Neuron (in vitro differentiated cells): ENCODE data around the gene TENM4.

Source experiments
- H2AFZ ChIP-seq: one replicate; pipeline ENCODE4 v1.6.1; 2013; ENCODE audit warnings: low read depth, mild to moderate bottlenecking, inconsistent platforms, low read length, moderate library complexity
- H3K27me3 ChIP-seq: one replicate; pipeline ENCODE4 v1.6.1; 2013; ENCODE audit warnings: low read length; ENCODE audit not compliant: insufficient read depth
- H3K36me3 ChIP-seq: one replicate; pipeline ENCODE4 v1.6.1; 2013; ENCODE audit warnings: low read length; ENCODE audit not compliant: insufficient read depth
- H3K4me1 ChIP-seq: one replicate; pipeline ENCODE4 v1.6.1; 2013; ENCODE audit warnings: low read length; ENCODE audit not compliant: insufficient read depth
- H3K4me3 ChIP-seq: 2 replicates; pipeline ENCODE4 v1.5.1; 2013; ENCODE audit warnings: mild to moderate bottlenecking, low read length, moderate library complexity
- H3K9me3 ChIP-seq: one replicate; pipeline ENCODE4 v1.6.1; 2013; ENCODE audit warnings: low read length

TENM4 gene

DNA sequence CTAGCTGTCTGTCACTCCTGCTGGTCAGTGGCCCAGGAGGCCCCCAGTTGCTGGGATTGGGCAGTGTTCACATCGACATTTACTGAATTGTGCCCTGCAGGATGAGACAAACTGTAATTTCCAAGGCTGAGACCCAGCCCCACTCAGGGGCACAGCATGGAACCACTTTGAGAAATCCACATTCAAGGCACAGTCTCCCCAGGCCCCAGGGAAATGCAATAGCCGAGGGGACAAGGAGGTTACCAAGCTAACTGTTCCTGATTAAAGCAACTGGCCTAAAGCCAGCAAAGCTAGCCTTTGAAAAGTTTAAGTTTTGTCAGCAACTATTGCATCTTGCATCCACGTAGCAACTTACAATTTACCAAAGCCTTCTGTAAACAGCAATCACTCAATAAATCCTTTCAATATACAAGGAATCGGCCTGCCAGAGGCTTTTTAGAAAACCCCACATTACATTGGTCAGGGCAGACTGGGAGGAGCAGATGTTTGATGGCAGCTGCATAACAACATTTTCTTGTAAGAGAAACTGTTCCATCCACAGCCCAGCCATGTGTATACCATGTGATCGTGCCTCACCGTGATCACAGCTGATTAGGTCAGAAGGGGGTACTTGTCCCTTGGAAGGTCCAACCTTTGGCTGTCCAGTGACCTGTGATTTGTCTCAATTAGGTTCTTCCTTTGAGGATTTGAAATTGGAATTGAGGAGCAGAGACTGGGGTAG, 103.9 kb downstream of the TENM4 start:
- no peaks in the 10 kb centered on the region for H3K27me3 ChIP-seq
- H3K36me3 ChIP-seq, result peaks cover 2% of the 10 kb centered on the region
- no peaks in the 10 kb centered on the region for H3K9me3 ChIP-seq
- H3K4me1 ChIP-seq, result no peaks in the 10 kb centered on the region
- no peak overlapping the region for H2AFZ ChIP-seq
- no peak overlapping the region for H3K4me3 ChIP-seq

DNA sequence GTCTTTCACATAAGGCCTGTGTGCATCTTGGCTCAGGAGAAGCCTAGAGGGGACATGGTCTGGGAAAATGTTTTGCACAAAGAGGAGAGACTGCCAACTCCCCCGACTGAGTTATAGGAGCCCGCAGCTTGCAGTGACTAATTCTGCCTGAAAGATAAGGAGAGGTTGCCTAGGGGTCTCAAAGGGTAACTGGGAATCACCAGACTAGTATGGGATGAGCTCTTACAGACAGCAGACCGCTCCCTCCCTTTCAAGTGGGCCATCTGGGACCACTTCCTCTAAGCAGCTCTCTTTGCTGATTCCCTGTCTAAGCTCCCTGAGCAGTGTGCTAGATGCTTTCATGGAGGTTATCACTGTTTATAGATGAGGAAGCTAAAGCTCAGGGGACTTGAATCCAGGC, 105.1 kb downstream of the TENM4 start:
- H3K4me1 ChIP-seq, result no peaks in the 10 kb centered on the region
- H3K27me3 ChIP-seq, result no peaks in the 10 kb centered on the region
- H3K9me3 ChIP-seq, result no peaks in the 10 kb centered on the region
- H3K36me3 ChIP-seq, result peaks cover 2% of the 10 kb centered on the region
- no peak overlapping the region for H3K4me3 ChIP-seq
- no peak overlapping the region for H2AFZ ChIP-seq

DNA sequence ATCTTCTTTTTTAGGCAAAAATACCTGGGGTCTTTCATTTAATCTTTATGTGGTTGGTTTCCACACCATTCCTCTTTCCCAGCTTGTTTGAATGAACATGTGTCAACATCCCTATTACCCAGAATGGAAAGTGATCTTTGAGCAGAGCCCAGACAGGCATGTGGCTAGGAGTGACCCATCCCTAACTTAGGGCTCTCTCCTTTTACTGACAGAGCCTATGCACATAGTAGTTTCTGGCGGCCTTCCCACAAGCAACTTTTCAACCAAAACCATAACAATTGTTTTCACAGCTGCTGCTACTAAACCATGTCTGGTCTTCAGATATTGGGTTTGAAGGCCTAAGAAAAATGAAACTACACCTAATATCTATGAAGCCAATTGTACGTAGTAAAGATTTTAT, 107.5 kb downstream of the TENM4 start:
- no peaks in the 10 kb centered on the region for H3K4me1 ChIP-seq
- no peaks in the 10 kb centered on the region for H3K9me3 ChIP-seq

DNA sequence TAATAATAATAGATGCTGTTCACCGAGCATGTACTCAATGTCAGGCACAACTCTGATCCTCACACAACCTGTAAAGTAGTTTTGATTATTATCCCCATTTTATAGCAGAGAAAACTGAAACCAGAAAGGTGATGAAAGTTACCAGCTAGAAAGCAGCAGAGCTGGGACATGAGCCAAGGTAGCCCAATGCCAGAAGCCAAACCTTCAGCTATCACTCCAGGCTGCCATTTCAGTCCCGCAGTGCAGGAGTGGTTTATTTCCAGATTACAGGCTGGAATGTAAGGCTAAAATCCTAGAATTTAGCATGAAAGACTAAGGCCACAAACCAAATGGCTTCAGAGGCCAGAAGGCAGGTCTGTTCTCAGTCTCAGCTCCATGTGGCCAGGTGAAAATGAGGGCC, 108.8 kb downstream of the TENM4 start:
- Histone ChIP-seq H3K4me1 (no peaks in the 10 kb centered on the region), H3K4me3 (no peak overlapping the region), H3K36me3 (no peaks in the 10 kb centered on the region), H3K27me3 (no peaks in the 10 kb centered on the region), H3K9me3 (no peaks in the 10 kb centered on the region), H2AFZ (no peak overlapping the region)

More for the DNA sequence above, 107.5 kb downstream of the TENM4 start:
- Histone ChIP-seq H3K27me3 (no peaks in the 10 kb centered on the region), H3K4me3 (no peak overlapping the region), H3K36me3 (no peaks in the 10 kb centered on the region), H2AFZ (no peak overlapping the region)

DNA sequence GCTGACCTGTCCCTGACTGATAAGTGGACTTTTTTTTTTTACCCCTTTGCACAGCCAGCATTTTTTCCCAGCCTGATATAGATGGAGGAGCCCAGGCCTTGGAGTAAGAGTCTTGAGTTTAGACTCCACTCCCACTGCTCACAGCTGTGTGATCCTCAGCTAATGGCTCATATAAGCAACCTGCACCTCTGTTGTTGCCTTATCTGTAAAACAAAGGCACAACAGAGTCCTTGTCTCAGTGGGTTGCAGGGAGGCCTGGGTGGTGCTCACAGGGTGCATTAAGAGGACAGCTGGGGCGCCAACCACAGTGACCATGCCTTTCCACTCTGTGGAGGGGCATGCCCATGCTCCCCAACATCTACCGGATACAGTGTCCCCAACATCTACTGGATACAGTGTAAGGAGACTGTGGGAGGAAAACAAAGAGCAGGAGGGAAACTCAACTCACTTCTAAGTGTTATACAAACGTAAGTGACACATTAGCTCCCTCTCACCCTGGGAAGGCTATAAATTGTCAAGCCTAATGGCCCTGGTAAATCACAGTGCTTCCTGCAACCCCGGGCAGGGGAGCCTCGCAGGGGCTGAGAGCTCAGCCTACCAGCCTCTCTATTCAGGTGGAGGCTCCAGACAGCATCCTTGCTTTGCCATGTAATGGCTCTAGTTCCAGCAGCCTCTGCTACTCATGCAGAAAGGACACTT, 109.5 kb downstream of the TENM4 start:
- Histone ChIP-seq H2AFZ (no peak overlapping the region), H3K36me3 (no peaks in the 10 kb centered on the region), H3K4me3 (no peak overlapping the region), H3K9me3 (no peaks in the 10 kb centered on the region), H3K4me1 (no peaks in the 10 kb centered on the region), H3K27me3 (no peaks in the 10 kb centered on the region)

DNA sequence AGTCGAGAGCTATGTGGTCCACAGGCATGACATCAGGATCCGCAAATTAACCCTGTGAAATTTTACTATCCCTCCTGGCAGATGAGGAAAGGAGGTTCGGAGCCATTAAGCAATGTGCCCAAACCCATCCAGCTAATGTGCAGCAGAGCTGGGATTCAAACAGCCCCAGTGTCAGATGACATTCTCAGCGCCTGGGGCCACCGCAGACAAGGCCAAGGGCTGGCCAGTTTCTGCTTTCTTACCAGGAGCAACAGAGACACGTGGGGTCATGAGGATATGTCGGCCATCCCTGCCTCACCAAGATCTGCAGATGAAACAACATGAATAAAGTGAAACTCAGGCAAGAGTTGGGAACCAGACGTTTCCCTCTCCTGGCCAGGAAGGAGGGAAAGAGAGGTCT, 110.2 kb downstream of the TENM4 start:
- no peaks in the 10 kb centered on the region for H3K9me3 ChIP-seq
- H3K4me1 ChIP-seq, result no peaks in the 10 kb centered on the region
- no peak overlapping the region for H2AFZ ChIP-seq
- H3K27me3 ChIP-seq, result no peaks in the 10 kb centered on the region
- no peaks in the 10 kb centered on the region for H3K36me3 ChIP-seq
- no peak overlapping the region for H3K4me3 ChIP-seq

DNA sequence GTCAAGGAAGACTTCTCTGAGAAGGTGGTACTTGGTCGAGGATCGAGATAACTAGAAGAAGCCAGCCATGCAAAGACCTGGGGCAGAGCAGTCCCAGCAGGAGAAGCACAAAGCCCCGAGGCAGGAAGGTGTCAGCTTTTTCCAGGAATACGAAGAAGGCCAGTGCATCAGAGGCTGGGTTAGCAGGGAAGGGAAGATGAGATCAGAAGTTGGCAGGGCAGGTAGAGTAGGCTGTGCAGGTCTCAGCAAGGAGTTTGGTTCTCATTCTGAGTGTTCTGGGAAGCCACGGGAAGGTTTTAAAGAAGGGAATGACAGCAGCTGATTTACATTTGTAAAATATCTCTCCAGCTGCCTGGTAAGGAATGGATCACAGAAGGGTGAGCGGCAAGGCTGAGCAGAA, 111.3 kb downstream of the TENM4 start:
- Histone ChIP-seq H3K4me1 (no peaks in the 10 kb centered on the region), H2AFZ (no peak overlapping the region), H3K9me3 (no peaks in the 10 kb centered on the region), H3K4me3 (no peak overlapping the region), H3K36me3 (no peaks in the 10 kb centered on the region), H3K27me3 (no peaks in the 10 kb centered on the region)

DNA sequence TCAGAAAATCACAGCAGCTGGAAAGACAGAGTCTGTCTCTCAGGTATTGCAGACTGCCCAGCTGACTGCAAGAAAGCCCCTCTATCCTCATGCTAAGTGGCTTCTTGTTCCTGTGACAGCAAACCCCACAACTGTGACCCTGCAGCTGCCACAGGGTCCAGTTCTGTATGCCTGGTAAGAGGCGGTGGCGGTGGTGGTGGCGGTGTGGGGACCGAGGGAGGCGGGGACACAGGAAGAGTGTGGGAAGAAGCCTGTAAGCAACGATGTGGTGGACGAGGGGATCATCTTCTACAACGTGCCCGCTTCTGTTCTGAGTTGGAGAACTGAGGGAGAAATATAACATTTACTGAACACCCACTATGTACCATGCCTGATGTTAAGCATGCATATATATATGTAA, 112.4 kb downstream of the TENM4 start:
- Histone ChIP-seq H3K4me1 (no peaks in the 10 kb centered on the region), H2AFZ (no peak overlapping the region), H3K27me3 (no peaks in the 10 kb centered on the region), H3K4me3 (no peak overlapping the region), H3K9me3 (no peaks in the 10 kb centered on the region), H3K36me3 (no peaks in the 10 kb centered on the region)

DNA sequence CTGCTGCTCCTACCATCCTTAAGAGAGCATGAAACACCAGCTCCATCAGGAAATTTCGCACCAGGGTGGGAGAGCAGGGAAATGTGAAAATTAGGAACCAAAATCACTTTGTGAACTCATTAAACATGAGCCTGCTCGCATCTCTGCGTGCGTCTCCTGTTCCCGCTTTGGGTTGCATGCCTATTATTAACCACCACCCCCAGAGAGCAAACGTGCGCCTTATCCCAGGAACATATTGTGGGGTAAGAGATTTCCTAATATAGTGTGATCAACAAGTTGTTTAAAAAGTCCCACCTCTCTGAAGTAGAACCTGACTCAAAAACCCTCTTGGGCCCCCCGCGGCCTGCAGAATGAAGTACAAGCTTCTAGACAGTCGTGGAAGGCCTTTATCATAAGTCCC, 115.0 kb downstream of the TENM4 start:
- Histone ChIP-seq H3K4me1 (no peaks in the 10 kb centered on the region), H3K36me3 (no peaks in the 10 kb centered on the region), H3K4me3 (no peak overlapping the region), H3K9me3 (no peaks in the 10 kb centered on the region), H2AFZ (no peak overlapping the region), H3K27me3 (no peaks in the 10 kb centered on the region)

DNA sequence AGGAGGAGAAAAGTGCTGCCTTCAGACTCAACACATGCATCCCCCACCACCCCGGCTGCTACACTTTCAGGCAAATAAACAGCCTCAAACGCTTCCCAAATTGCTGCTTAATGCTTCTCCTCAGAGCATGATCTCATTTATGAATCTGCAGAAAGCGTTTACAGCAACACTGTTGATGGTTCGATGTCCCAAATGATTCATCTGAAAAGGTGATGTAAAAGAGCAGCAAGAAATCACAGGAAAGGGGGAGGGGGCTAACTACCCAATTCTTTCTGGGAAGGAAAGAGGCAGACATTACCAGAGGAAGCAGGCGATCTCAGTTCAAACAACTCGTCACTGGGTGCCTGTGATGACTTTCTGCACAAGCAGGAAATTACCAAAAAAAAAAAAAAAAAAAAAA, 119.6 kb downstream of the TENM4 start:
- no peak overlapping the region for H3K4me3 ChIP-seq
- no peaks in the 10 kb centered on the region for H3K36me3 ChIP-seq
- no peaks in the 10 kb centered on the region for H3K27me3 ChIP-seq
- no peak overlapping the region for H2AFZ ChIP-seq
- H3K4me1 ChIP-seq, result no peaks in the 10 kb centered on the region
- no peaks in the 10 kb centered on the region for H3K9me3 ChIP-seq

DNA sequence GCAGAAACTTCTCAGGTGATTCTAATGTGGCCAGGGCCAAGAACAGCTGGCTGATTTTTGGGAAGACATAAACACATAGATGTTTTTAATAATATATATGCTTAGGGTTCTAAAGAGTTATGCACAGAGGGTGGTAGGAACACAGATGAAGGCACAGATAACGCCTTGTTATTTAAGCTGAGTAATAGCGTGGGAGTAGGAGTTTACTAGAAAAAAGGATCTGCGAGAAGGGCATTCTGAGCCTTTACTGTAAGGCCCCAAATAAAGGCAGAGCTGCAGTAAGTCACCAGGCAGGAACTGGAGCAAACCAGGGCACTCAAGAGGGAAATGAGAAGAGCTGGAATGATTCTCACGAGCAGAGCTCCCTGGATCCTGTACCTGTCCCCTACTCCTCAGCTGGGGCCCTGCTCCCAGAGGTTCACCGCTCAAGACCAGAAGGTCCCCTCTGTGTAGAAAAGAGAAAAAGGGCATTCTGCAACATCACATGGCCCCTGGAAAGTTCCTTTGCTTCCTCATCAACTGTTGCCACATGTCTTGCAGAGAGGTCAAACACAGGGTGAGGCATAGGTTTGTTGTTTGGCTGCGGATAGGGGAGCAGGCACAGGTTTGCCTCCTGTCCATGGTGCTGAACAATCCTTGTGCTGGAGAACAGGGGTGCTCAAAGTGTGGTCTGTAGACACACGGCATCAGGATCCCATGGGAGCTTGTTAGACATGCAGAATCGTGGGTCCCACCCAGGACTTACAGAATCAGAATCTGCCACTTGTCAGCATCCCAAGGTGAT, 125.7 kb downstream of the TENM4 start:
- H3K4me1 ChIP-seq, result peaks cover 5% of the 10 kb centered on the region
- H3K4me3 ChIP-seq, result no peak overlapping the region
- H3K36me3 ChIP-seq, result no peaks in the 10 kb centered on the region
- no peaks in the 10 kb centered on the region for H3K27me3 ChIP-seq
- H3K9me3 ChIP-seq, result no peaks in the 10 kb centered on the region
- H2AFZ ChIP-seq, result no peak overlapping the region

DNA sequence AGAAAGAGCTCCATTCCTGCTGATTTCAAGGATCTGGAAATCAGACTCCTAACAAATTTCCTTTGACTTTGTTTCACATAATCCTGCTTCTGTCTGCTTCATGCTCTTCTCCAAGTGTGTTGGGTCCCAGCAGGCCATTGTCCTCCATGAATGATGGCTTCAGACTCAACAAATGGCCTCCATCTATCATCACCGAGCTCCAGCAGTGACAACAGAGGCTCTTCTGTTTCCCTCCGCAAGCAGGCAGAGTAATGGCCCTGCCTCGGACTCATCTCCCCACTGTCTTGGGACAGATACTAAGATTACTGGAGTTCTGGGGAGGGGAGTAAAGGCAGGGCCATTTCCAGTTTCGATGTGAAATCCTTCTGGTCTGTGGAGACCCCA, 127.3 kb downstream of the TENM4 start:
- H3K9me3 ChIP-seq, result no peaks in the 10 kb centered on the region
- no peak overlapping the region for H2AFZ ChIP-seq
- H3K4me1 ChIP-seq, result peaks cover 5% of the 10 kb centered on the region
- H3K36me3 ChIP-seq, result no peaks in the 10 kb centered on the region
- H3K27me3 ChIP-seq, result no peaks in the 10 kb centered on the region
- no peak overlapping the region for H3K4me3 ChIP-seq
